Endothelial cell of umbilical vein (primary cell): ENCODE measurements around the gene OPA1. TPM values are rescaled to one million over a fixed set of nuclear protein-coding genes. Genes with fewer than 3 reads are reported as not detected.

ENCODE experiments used
- BruUV-seq: library from RNA; stranded (reverse); fragments of 400-500 nt; replicated peaks from 2 replicates; lab custom pipeline; 2021; lab: Mats Ljungman, UMichigan
- CTCF ChIA-PET: fragments of 300-600, 350-600 bp; sonication (Branson Sonifier 250); formaldehyde crosslinking; loops from one replicate; lab custom pipeline; 2021; ENCODE audit warnings: antibody characterized with exemption, inconsistent platforms; lab: Charles Lee
- POLR2A ChIA-PET: fragments of 300-600, 350-600 bp; sonication (Branson Sonifier 250); formaldehyde crosslinking; loops from one replicate; lab custom pipeline; 2021; ENCODE audit warnings: antibody characterized with exemption, inconsistent platforms; lab: Charles Lee
- DNase-seq: peaks from one replicate; pipeline ENCODE4 v3.0.0-alpha.2; 2011; ENCODE audit warnings: low read depth, low spot score
- FAIRE-seq: peaks from 2 replicates; lab custom pipeline; 2011; peaks lifted over from hg19 to GRCh38; lab: Jason Lieb, UNC
- H2AFZ ChIP-seq: 2 replicates; pipeline ENCODE4 v1.6.0; 2012; ENCODE audit warnings: low read depth, low read length, control low read depth, inconsistent platforms
- H3K27ac ChIP-seq: 2 replicates; pipeline ENCODE4 v1.5.1; 2011; ENCODE audit warnings: low read depth, mild to moderate bottlenecking, control low read depth, low read length, moderate library complexity; ENCODE audit not compliant: insufficient read depth
- H3K27me3 ChIP-seq, 2 experiments: 2 replicates each; pipeline versions ENCODE4 v1.6.0 to v1.6.1; 2011; ENCODE audit warnings: low read length in 2 of 2, mixed read lengths in 1 of 2; ENCODE audit not compliant: control insufficient read depth in 2 of 2, insufficient read depth in 2 of 2
- H3K36me3 ChIP-seq, 2 experiments: 2 replicates in 1 of 2; 3 replicates in 1 of 2; pipeline ENCODE4 v1.5.1; 2011; ENCODE audit warnings: low read length in 2 of 2, mild to moderate bottlenecking in 1 of 2, moderate library complexity in 1 of 2; ENCODE audit not compliant: control insufficient read depth in 2 of 2, insufficient read depth in 2 of 2; ENCODE audit errors: extremely low read depth in 1 of 2
- H3K4me1 ChIP-seq: 3 replicates; pipeline ENCODE4 v1.5.1; 2011; ENCODE audit warnings: mild to moderate bottlenecking, low read length; ENCODE audit not compliant: control insufficient read depth, insufficient read depth; ENCODE audit errors: extremely low read depth
- H3K4me2 ChIP-seq: 2 replicates; pipeline ENCODE4 v1.6.1; 2011; ENCODE audit warnings: low read length, control low read depth, mixed read lengths; ENCODE audit not compliant: insufficient read depth
- H3K4me3 ChIP-seq, 3 experiments: fragments of 200-600 bp in 1 of 3; sonication (generic), shearing (Covaris generic) in 1 of 3; replicated peaks in 1 of 3; 2 replicates each; pipeline ENCODE4 v1.5.1; 2011 to 2016; ENCODE audit warnings: control low read depth in 3 of 3, low read length in 3 of 3, mild to moderate bottlenecking in 2 of 3, inconsistent platforms in 1 of 3, low read depth in 1 of 3, moderate library complexity in 1 of 3; ENCODE audit not compliant: insufficient read depth in 1 of 3
- H3K79me2 ChIP-seq: 2 replicates; pipeline ENCODE4 v1.6.0; 2012; ENCODE audit warnings: low read length, inconsistent platforms; ENCODE audit not compliant: control insufficient read depth, insufficient read depth
- H3K9ac ChIP-seq: replicated peaks from 2 replicates; pipeline ENCODE3; 2011; ENCODE audit warnings: low read length, control low read depth; ENCODE audit not compliant: insufficient read depth; ENCODE audit errors: extremely low read depth
- H3K9me1 ChIP-seq: replicated peaks from 3 replicates; pipeline ENCODE4 v1.6.0; 2011; ENCODE audit warnings: mild to moderate bottlenecking, low read length; ENCODE audit not compliant: control insufficient read depth, insufficient read depth; ENCODE audit errors: extremely low read depth
- H3K9me3 ChIP-seq: replicated peaks from 2 replicates; pipeline ENCODE4 v1.5.1; 2012; ENCODE audit warnings: low read length, inconsistent platforms; ENCODE audit not compliant: control insufficient read depth, insufficient read depth
- H4K20me1 ChIP-seq: replicated peaks from 2 replicates; pipeline ENCODE3; 2011; ENCODE audit warnings: mild to moderate bottlenecking, low read length; ENCODE audit not compliant: control insufficient read depth, insufficient read depth; ENCODE audit errors: extremely low read depth
- EZH2 ChIP-seq: IDR thresholded peaks from 2 replicates; pipeline ENCODE4 v1.6.1; 2012; ENCODE audit warnings: borderline replicate concordance, low read depth, mild to moderate bottlenecking, moderate library complexity, low read length, inconsistent platforms; ENCODE audit not compliant: severe bottlenecking
- FOS ChIP-seq: IDR thresholded peaks from 2 replicates; pipeline ENCODE4 v1.6.1; 2011; ENCODE audit warnings: mild to moderate bottlenecking, low read length, moderate library complexity, borderline replicate concordance; ENCODE audit not compliant: insufficient read depth
- GATA2 ChIP-seq: IDR thresholded peaks from 2 replicates; pipeline ENCODE4 v1.7.0; 2011; ENCODE audit warnings: low read depth, mild to moderate bottlenecking, moderate library complexity, mixed read lengths, low read length; ENCODE audit not compliant: insufficient read length, insufficient read depth
- JUN ChIP-seq: IDR thresholded peaks from 2 replicates; pipeline ENCODE4 v1.6.1; 2011; ENCODE audit warnings: borderline replicate concordance, low read depth; ENCODE audit not compliant: insufficient read length, insufficient read depth
- MYC ChIP-seq: IDR thresholded peaks from one replicate; pipeline ENCODE4 v1.6.1; 2011; ENCODE audit warnings: mild to moderate bottlenecking, low read depth, low read length
- POLR2A ChIP-seq: IDR thresholded peaks from 2 replicates; pipeline ENCODE4 v1.6.1; 2012; ENCODE audit warnings: low read depth, mild to moderate bottlenecking, control low read depth, low read length
- POLR2AphosphoS5 ChIP-seq: IDR thresholded peaks from 2 replicates; pipeline ENCODE4 v1.6.1; 2012; ENCODE audit warnings: low read depth, mild to moderate bottlenecking, control low read depth, low read length, moderate library complexity; ENCODE audit not compliant: insufficient read depth
- dilution Hi-C: fragments of 300-500 bp; cut with MboI; formaldehyde crosslinking; loops from one replicate; pipeline ENCODE4 v1.15.0; 2019; ENCODE audit warnings: low sequenced_read_pairs; ENCODE audit not compliant: extremely low pct_ligation_motif_present
- intact Hi-C: fragments of 100-400 bp; cut with micrococcal nuclease; formaldehyde crosslinking; loops from one replicate; pipeline ENCODE4 v1.10.0; 2022
- polyA plus RNA-seq, 4 experiments: library from polyadenylated mRNA; depleted of rRNA in 3 of 4; stranded (reverse) in 3 of 4; unstranded in 1 of 4; fragments of >200 nt; gene quantifications; 2 replicates each; pipeline versions ENCODE4 v1.2.1 to v1.2.3, GENCODE V29; 2011 to 2012; ENCODE audit warnings: missing spikeins in 1 of 4
- total RNA-seq: library from RNA; stranded (reverse); gene quantifications from 2 replicates; pipeline ENCODE4 v1.2.3, GENCODE V29; 2021
- TF ChIP-seq, protein P1 (sequence below), 2 donors: IDR thresholded peaks; 1 replicate in 1 of 2; 2 replicates in 1 of 2; pipeline ENCODE4 v1.5.1; 2011; ENCODE audit warnings: low read length in 2 of 2, mild to moderate bottlenecking in 2 of 2, moderate library complexity in 2 of 2, control low read depth in 1 of 2, inconsistent platforms in 1 of 2, low read depth in 1 of 2; ENCODE audit not compliant: insufficient read depth in 1 of 2; ENCODE audit errors: extremely low read depth in 1 of 2
- TF ChIP-seq, protein P2 (sequence below): IDR thresholded peaks from 2 replicates; pipeline ENCODE4 v1.6.1; 2011; ENCODE audit not compliant: insufficient read depth, insufficient read length

Gene OPA1
- total and polyA plus RNA-seq, 2 donors (not counting 3 experiments of a cell fraction or from before 2014, with no cell fraction given): 10.0 to 62.0 TPM

DNA sequence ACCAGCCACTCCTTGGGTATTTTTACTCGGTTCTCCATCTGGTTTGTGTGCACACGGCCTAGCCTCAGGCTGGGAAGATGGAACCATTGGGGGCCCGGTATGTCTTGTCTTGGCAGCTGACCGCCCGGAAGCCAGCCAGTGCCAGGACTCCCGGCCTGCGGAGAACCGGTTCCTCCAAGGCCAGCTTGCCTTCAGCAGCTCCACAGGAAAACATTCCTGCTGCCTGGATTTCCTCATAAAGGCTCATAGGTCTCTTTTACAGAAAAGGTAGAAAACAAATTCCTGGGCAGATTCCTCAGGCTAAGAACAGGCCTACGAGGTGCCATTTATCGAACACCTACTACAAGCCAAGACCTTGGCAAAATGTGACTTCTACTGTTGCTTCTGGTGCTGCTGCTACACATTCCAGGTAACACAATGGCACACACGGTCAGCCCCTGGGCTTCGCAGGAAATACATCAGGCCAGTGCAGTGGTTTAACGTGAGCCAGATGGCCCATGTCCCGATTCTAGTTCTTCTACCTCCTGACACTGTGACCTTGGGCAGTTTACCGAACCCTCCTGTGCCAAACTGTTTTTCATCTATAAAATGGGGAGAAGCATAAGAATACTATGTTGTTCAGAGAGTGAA is 141.8 kb downstream of the OPA1 start:
- Histone ChIP-seq H3K4me3 (no peak overlapping the region), H3K36me3 (no peaks in the 10 kb centered on the region), H4K20me1 (no peaks in the 10 kb centered on the region), H3K9me1 (no peaks in the 10 kb centered on the region), H3K79me2 (no peaks in the 10 kb centered on the region), H3K9ac (no peak overlapping the region), H3K27ac (no peak overlapping the region), H3K4me2 (no peak overlapping the region), H3K9me3 (no peaks in the 10 kb centered on the region), H3K4me1 (no peaks in the 10 kb centered on the region), H2AFZ (no peak overlapping the region), H3K27me3 (peaks cover 3 to 5% of the 10 kb centered on the region in 2 experiments)
- no TSS peak for BruUV-seq
- CTCF ChIA-PET: no interaction called here
- TF ChIP-seq, protein P1, sequence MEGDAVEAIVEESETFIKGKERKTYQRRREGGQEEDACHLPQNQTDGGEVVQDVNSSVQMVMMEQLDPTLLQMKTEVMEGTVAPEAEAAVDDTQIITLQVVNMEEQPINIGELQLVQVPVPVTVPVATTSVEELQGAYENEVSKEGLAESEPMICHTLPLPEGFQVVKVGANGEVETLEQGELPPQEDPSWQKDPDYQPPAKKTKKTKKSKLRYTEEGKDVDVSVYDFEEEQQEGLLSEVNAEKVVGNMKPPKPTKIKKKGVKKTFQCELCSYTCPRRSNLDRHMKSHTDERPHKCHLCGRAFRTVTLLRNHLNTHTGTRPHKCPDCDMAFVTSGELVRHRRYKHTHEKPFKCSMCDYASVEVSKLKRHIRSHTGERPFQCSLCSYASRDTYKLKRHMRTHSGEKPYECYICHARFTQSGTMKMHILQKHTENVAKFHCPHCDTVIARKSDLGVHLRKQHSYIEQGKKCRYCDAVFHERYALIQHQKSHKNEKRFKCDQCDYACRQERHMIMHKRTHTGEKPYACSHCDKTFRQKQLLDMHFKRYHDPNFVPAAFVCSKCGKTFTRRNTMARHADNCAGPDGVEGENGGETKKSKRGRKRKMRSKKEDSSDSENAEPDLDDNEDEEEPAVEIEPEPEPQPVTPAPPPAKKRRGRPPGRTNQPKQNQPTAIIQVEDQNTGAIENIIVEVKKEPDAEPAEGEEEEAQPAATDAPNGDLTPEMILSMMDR (IDR thresholded peaks at IDR 0.05; ENCODE audit: extremely low read depth in 1 of 2, insufficient read depth in 1 of 2, low read depth in 1 of 2, low read length in 2 of 2): no peak
- TF ChIP-seq MYC (no peak), POLR2AphosphoS5 (no peak)
- POLR2A ChIA-PET: no interaction called here
- intact Hi-C loops (no loop called here), dilution Hi-C loops (no loop called here)
- FAIRE-seq: no peak
- no peak for DNase-seq

DNA sequence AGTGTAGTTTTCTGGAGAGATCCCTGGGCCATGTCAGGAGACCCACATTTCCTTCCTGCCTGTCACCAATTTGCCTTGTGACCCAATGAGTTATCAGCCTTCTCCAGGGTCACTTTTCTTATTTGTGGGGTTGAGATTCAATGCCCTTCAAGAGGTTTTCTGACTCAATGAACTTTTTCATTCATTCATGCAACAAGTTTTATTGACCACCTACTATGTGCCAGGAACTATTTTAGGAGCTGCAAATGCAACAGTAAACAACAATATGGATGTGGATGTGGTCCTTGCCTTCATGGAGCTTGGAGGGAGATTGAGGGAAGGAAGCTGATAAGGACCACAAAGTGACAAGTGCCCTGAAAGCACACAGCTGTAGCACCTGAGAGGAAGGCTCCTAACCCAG is 142.8 kb downstream of the OPA1 start:
- no peak overlapping the region for H3K9ac ChIP-seq
- H3K4me1 ChIP-seq: no peaks in the 10 kb centered on the region
- no peaks in the 10 kb centered on the region for H3K79me2 ChIP-seq
- CTCF ChIA-PET: no interaction called here
- no peak overlapping the region for H3K4me3 ChIP-seq
- no peaks in the 10 kb centered on the region for H3K36me3 ChIP-seq
- H3K9me1 ChIP-seq: no peaks in the 10 kb centered on the region
- H4K20me1 ChIP-seq: no peaks in the 10 kb centered on the region
- BruUV-seq: no TSS peak
- no peak overlapping the region for H3K27ac ChIP-seq
- no peak for DNase-seq
- intact Hi-C loops (no loop called here), dilution Hi-C loops (no loop called here)
- FAIRE-seq: no peak
- H2AFZ ChIP-seq: no peak overlapping the region
- POLR2A ChIA-PET: no interaction called here
- H3K27me3 ChIP-seq: peaks cover 2 to 7% of the 10 kb centered on the region in 2 experiments
- no peak overlapping the region for H3K4me2 ChIP-seq
- H3K9me3 ChIP-seq: no peaks in the 10 kb centered on the region
- TF ChIP-seq POLR2A: no peak
- TF ChIP-seq FOS: no peak
- TF ChIP-seq POLR2AphosphoS5: no peak
- no peak for TF ChIP-seq EZH2
- TF ChIP-seq JUN: no peak
- no peak for TF ChIP-seq MYC
- TF ChIP-seq, protein P1 (IDR thresholded peaks at IDR 0.05; ENCODE audit: extremely low read depth in 1 of 2, insufficient read depth in 1 of 2, low read depth in 1 of 2, low read length in 2 of 2): no peak
- TF ChIP-seq, protein P2, sequence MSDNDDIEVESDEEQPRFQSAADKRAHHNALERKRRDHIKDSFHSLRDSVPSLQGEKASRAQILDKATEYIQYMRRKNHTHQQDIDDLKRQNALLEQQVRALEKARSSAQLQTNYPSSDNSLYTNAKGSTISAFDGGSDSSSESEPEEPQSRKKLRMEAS: no peak
- TF ChIP-seq GATA2: no peak
